Stimulated activated CD4-positive, alpha-beta T cell treated with anti-CD3 and anti-CD28 coated beads, TNF-alpha, amount 100 ng/mL, for 48 hours (primary cell): ENCODE results near the gene CDC40.

Experiments
- DNase-seq, 3 donors: peaks; one replicate each; pipeline ENCODE4 v3.0.0-alpha.2; 2020; ENCODE audit warnings: low read depth in 3 of 3

CDC40 gene

GRCh38 chr6:110180228-110181008 is at the start of gene CDC40:
TSS of gene CDC40 (plus strand) at chr6:110180427. CDS start at chr6:110180445, 18 bp downstream.
- DNase-seq: peak in 2 of 3 donors; percentile 13 to 47

- DNase-seq: no peak
Observed at GRCh38 chr6:110137924-110138887, 42.0 kb upstream of the CDC40 start.

- no peak for DNase-seq
Observed at GRCh38 chr6:110139052-110139451, 41.2 kb upstream of the CDC40 start.

GRCh38 chr6:110140650-110141049 is 39.6 kb upstream of the CDC40 start:
- no peak for DNase-seq

GRCh38 chr6:110147870-110148269 is 32.4 kb upstream of the CDC40 start:
- no peak for DNase-seq

GRCh38 chr6:110158479-110158878 is 21.7 kb upstream of the CDC40 start:
- DNase-seq: no peak

GRCh38 chr6:110170081-110170480 is 10.1 kb upstream of the CDC40 start:
- DNase-seq: no peak

GRCh38 chr6:110173506-110174132 is 6.6 kb upstream of the CDC40 start:
- DNase-seq: no peak

- peak in 2 of 3 donors; percentile 3 to 36 for DNase-seq
Observed at GRCh38 chr6:110178626-110179405, 1.4 kb upstream of the CDC40 start.

- peak; percentile 79 to 86 (median 79) for DNase-seq
Observed at GRCh38 chr6:110179406-110180227, 610 bp upstream of the CDC40 start, which contains the start of gene WASF1. TSS of gene WASF1 (minus strand) at chr6:110179670. CDS start at chr6:110127601, 52,069 bp downstream.

GRCh38 chr6:110181131-110182030 is 1.2 kb downstream of the CDC40 start:
- DNase-seq: no peak

GRCh38 chr6:110183292-110183885 is 3.2 kb downstream of the CDC40 start:
- DNase-seq: no peak

GRCh38 chr6:110185879-110186278 is 5.7 kb downstream of the CDC40 start:
- DNase-seq: no peak

GRCh38 chr6:110188791-110189190 is 8.6 kb downstream of the CDC40 start:
- DNase-seq: no peak

GRCh38 chr6:110190726-110191125 is 10.5 kb downstream of the CDC40 start:
- no peak for DNase-seq

- DNase-seq: no peak
Observed at GRCh38 chr6:110191477-110191876, 11.2 kb downstream of the CDC40 start.

- DNase-seq: no peak
Observed at GRCh38 chr6:110195639-110196038, 15.4 kb downstream of the CDC40 start.

- no peak for DNase-seq
Observed at GRCh38 chr6:110196874-110197273, 16.6 kb downstream of the CDC40 start.

GRCh38 chr6:110198561-110198960 is 18.3 kb downstream of the CDC40 start:
- no peak for DNase-seq
